ENCODE measurements around the gene ARHGEF19. TPM values are rescaled to one million over a fixed set of nuclear protein-coding genes. Genes with fewer than 3 reads are reported as not detected.

The ARHGEF19 gene
- total and polyA plus RNA-seq, 9 of the 15 experiments (the other 6 are each of a cell fraction or from before 2014, with no cell fraction given), result 0.73 to 21.0 (median 5.2) TPM

DNA sequence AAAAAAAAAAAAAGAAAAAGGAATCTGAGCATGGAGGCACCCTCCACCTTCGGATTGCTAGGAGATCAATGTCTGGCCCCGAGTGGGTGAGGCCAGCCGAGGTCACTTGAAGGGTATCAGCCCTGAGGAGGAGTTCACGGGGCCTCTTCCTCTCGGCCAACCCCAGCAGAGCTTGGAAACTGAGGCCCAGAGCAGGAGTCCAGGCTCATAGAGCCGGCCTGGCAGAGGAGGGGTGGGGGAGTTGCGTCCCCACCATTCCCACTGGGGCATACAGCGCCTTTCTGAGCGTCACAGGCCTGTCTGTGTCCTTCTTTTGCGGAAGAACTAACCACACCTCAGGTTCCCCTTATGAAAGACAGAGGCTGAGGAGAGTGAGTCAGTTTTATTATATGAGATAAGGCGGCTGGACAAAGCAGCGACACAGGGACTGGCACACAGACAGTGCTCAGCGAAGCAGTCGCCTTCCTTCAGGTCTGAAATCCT lies 39.4 kb downstream of the ARHGEF19 start (continued):
- TF ChIP-seq ZBTB43 (CRISPR knock-in tag; IDR thresholded peaks at IDR 0.05) (no peak), HNRNPL (IDR thresholded peaks at IDR 0.05; ENCODE audit: low read depth, low read length) (no peak), E2F6 (IDR thresholded peaks at IDR 0.05; ENCODE audit: borderline replicate concordance in 1 of 2, extremely low read depth in 1 of 2, insufficient read depth in 1 of 2, insufficient read length in 1 of 2, low read depth in 1 of 2, low read length in 1 of 2, poor library complexity in 1 of 2, severe bottlenecking in 1 of 2) (peak in 1 of 2 experiments; percentile 26), ZNF24 (IDR thresholded peaks at IDR 0.05) (no peak), ZNF143 (CRISPR knock-in tag; IDR thresholded peaks at IDR 0.05) (no peak), E2F5 (CRISPR knock-in tag; IDR thresholded peaks at IDR 0.05) (no peak), CHD2 (IDR thresholded peaks at IDR 0.05; ENCODE audit: low read depth, low read length) (no peak), CHD7 (IDR thresholded peaks at IDR 0.05; ENCODE audit: low read depth, low read length) (no peak), ZNF408 (CRISPR knock-in tag; IDR thresholded peaks at IDR 0.05; ENCODE audit: low read depth) (no peak), TOE1 (IDR thresholded peaks at IDR 0.05; ENCODE audit: borderline replicate concordance) (no peak; the same call in 1 of the 2 replicates), TOE1 (CRISPR knock-in tag; IDR thresholded peaks at IDR 0.05; ENCODE audit: borderline replicate concordance, low read depth) (no peak), KLF16 (IDR thresholded peaks at IDR 0.05) (no peak), TEAD2 (tag; IDR thresholded peaks at IDR 0.05) (no peak), PHF20 (IDR thresholded peaks at IDR 0.05; ENCODE audit: partially characterized antibody) (peak; percentile 17)

Data from K562 (cell line).